Sigmoid colon (tissue), 4 donors: ENCODE data around the gene KAT5.

Experiments used
- CTCF ChIP-seq, 4 experiments: fragments of 450-650 bp in 3 of 4; fragments of 200-600 bp in 1 of 4; IDR thresholded peaks; one replicate each; pipeline ENCODE4 v1.5.1; 2016 to 2019; ENCODE audit warnings: antibody characterized with exemption in 4 of 4, mild to moderate bottlenecking in 3 of 4, moderate library complexity in 2 of 4
- POLR2A ChIP-seq, 2 donors: fragments of 450-650 bp; IDR thresholded peaks; one replicate each; pipeline ENCODE4 v1.6.1; 2016; ENCODE audit warnings: antibody characterized with exemption in 2 of 2, mild to moderate bottlenecking in 2 of 2, moderate library complexity in 2 of 2
- POLR2AphosphoS5 ChIP-seq, 4 donors: sonication (generic); formaldehyde crosslinking; IDR thresholded peaks; one replicate each; pipeline ENCODE4 v1.6.1; 2017; ENCODE audit warnings: antibody characterized with exemption in 4 of 4

- no peak for TF ChIP-seq CTCF (IDR thresholded peaks at IDR 0.05)
- no peak for TF ChIP-seq POLR2A (IDR thresholded peaks at IDR 0.05)
- TF ChIP-seq POLR2AphosphoS5 (IDR thresholded peaks at IDR 0.05) = no peak
These were observed 39.1 kb upstream of the KAT5 start for GRCh38 chr11:65672982-65673381.
